HepG2 (cell line): ENCODE measurements around the gene MARCHF6. TPM values are rescaled to one million over a fixed set of nuclear protein-coding genes. Genes with fewer than 3 reads are reported as not detected.

Experiments used
- FOXK1 ChIP-seq: sonication (generic); formaldehyde crosslinking; IDR thresholded peaks from 2 replicates; pipeline ENCODE4 v1.4.0; 2020; ENCODE audit warnings: low read depth, missing genetic modification reagents, borderline replicate concordance
- FOXP4 ChIP-seq: sonication (generic); formaldehyde crosslinking; IDR thresholded peaks from 2 replicates; pipeline ENCODE4 v1.4.0; 2020; ENCODE audit warnings: missing genetic modification reagents
- HDAC1 ChIP-seq: sonication (generic); formaldehyde crosslinking; IDR thresholded peaks from 2 replicates; pipeline ENCODE4 v1.5.1; 2020; ENCODE audit warnings: mild to moderate bottlenecking, missing genetic modification reagents
- HDAC6 ChIP-seq: fragments of 200-600 bp; sonication (generic); IDR thresholded peaks from 2 replicates; pipeline ENCODE4 v1.7.0; 2017; ENCODE audit warnings: mild to moderate bottlenecking, antibody characterized with exemption, low read length, low read depth
- NR2F6 ChIP-seq, 2 experiments: IDR thresholded peaks; 2 replicates each; pipeline ENCODE4 v1.6.1; 2016; ENCODE audit warnings: antibody characterized with exemption in 1 of 2, mild to moderate bottlenecking in 1 of 2
- PATZ1 ChIP-seq: sonication (generic); formaldehyde crosslinking; IDR thresholded peaks from 2 replicates; pipeline ENCODE4 v1.4.0; 2020; ENCODE audit warnings: missing genetic modification reagents
- RFXAP ChIP-seq: sonication (generic); formaldehyde crosslinking; IDR thresholded peaks from 2 replicates; pipeline ENCODE4 v1.4.0; 2020; ENCODE audit warnings: missing genetic modification reagents, borderline replicate concordance
- SKIL ChIP-seq: sonication (generic); formaldehyde crosslinking; IDR thresholded peaks from 2 replicates; pipeline ENCODE4 v1.8.0; 2022; ENCODE audit warnings: missing genetic modification reagents, mild to moderate bottlenecking, moderate library complexity, borderline replicate concordance
- SP1 ChIP-seq, 2 experiments: fragments of 450-650 bp in 1 of 2; sonication (generic) in 1 of 2; formaldehyde crosslinking in 1 of 2; IDR thresholded peaks; 2 replicates each; pipeline versions ENCODE4 v1.4.0 to v1.6.1; 2016 to 2020; ENCODE audit warnings: missing genetic modification reagents in 1 of 2
- ZBTB7B ChIP-seq: sonication (generic); formaldehyde crosslinking; IDR thresholded peaks from 2 replicates; pipeline ENCODE4 v1.4.0; 2020; ENCODE audit warnings: missing genetic modification reagents
- ZGPAT ChIP-seq: IDR thresholded peaks from 2 replicates; pipeline ENCODE4 v1.6.1; 2016; ENCODE audit warnings: mild to moderate bottlenecking
- ZNF121 ChIP-seq: sonication (generic); formaldehyde crosslinking; IDR thresholded peaks from 2 replicates; pipeline ENCODE4 v1.5.0; 2020; ENCODE audit warnings: mild to moderate bottlenecking, missing genetic modification reagents
- ZNF326 ChIP-seq: sonication (generic); formaldehyde crosslinking; IDR thresholded peaks from 2 replicates; pipeline ENCODE4 v1.4.0; 2020; ENCODE audit warnings: missing genetic modification reagents, borderline replicate concordance
- ZNF879 ChIP-seq: sonication (generic); formaldehyde crosslinking; IDR thresholded peaks from 2 replicates; pipeline ENCODE4 v1.8.1; 2023; ENCODE audit warnings: missing genetic modification reagents
- polyA plus RNA-seq, 8 experiments: library from polyadenylated mRNA; depleted of rRNA in 3 of 8; stranded (reverse) in 7 of 8; unstranded in 1 of 8; fragments of >200 nt; fragmentation: Illumina TruSeq in 4 of 8; extraction: Trizol in 4 of 8; gene quantifications; 2 replicates each; pipeline versions ENCODE4 v1.2.1 to v1.2.3, GENCODE V29; 2011 to 2016; ENCODE audit warnings: low read depth in 4 of 8, missing spikeins in 1 of 8, mixed read lengths in 1 of 8; ENCODE audit not compliant: insufficient read depth in 1 of 8
- total RNA-seq, 5 experiments: library from RNA; depleted of rRNA; stranded (reverse); fragments of >200 nt; fragmentation: Illumina TruSeq; extraction: Trizol; gene quantifications; 2 replicates each; pipeline ENCODE4 v1.2.3, GENCODE V29; 2016; ENCODE audit warnings: low read depth in 1 of 5
- TF ChIP-seq, protein P1 (sequence below): sonication (generic); formaldehyde crosslinking; IDR thresholded peaks from 2 replicates; pipeline ENCODE4 v1.4.0; 2020; ENCODE audit warnings: missing genetic modification reagents

Gene MARCHF6
- total and polyA plus RNA-seq, 2 of the 13 experiments (the other 11 are each of a cell fraction or from before 2014, with no cell fraction given), result 48.6 to 107 TPM

DNA sequence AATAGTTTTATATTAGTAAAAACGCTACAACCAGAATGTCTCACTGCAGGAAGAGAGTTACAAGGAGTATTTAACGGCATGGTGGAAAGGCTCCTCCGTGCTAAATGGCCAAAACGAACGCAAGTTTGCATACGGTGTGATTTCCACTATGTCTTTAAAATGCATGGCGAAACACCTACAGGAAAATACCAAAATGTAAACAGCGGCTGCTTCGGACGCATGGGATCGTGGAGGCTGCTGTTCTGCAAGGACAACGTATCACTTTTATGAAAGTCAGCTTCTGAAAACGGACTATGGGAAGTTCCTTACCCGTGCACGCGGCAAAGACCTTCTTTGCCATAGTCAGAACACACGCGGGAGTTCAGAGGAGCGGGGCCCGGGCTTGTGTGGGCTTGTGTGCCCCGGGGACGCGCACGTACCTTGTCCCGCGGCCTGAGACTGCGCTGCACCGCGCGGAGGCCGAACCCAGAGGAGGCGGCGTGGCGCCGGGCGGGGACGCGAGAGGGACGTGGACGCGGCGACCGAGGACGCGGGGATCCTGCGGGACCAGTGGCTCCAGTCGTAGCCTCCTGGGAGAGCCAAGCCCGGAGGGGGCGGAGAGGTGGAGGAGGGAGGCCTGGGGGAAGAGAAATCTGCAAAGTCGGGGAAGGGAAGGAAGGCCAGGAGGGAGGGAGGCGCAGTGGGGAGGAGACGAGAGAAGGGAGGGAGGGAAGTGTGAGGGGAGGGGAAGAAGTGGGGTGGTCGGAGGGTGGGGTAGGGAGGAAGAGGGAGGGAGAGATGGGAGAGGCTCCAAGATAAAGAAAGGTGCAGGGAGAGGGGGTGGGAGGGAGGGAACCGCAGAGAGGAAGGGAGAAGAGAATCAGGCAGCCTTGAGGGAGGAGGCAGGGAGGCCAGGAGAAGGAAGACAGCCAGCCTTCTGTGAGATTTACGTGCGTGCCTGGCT is 46.0 kb upstream of the MARCHF6 start, which contains the start of gene CMBL (continued):
- TF ChIP-seq FOXP4 (CRISPR knock-in tag), result 0 out of 2 replicates have a peak, but pooled peaks have one; percentile 14
- 0 out of 2 replicates have a peak, but pooled peaks have one; percentile 24 for TF ChIP-seq PATZ1 (CRISPR knock-in tag)
- 0 out of 2 replicates have a peak, but pooled peaks have one; percentile 10 for TF ChIP-seq ZNF121 (CRISPR knock-in tag)
- no peak for TF ChIP-seq HDAC6
- no peak for TF ChIP-seq NR2F6 (IDR thresholded peaks at IDR 0.05)
- peak; percentile 15; the same call in 1 of the 2 replicates for TF ChIP-seq NR2F6 (CRISPR knock-in tag; IDR thresholded peaks at IDR 0.05)
- 0 out of 2 replicates have a peak, but pooled peaks have one; percentile 56 for TF ChIP-seq ZNF879 (CRISPR knock-in tag)
- TF ChIP-seq FOXK1 (CRISPR knock-in tag), result peak; percentile 22; the same call in 1 of the 2 replicates
- peak; percentile 74 for TF ChIP-seq HDAC1 (CRISPR knock-in tag)
- TF ChIP-seq, protein P1, sequence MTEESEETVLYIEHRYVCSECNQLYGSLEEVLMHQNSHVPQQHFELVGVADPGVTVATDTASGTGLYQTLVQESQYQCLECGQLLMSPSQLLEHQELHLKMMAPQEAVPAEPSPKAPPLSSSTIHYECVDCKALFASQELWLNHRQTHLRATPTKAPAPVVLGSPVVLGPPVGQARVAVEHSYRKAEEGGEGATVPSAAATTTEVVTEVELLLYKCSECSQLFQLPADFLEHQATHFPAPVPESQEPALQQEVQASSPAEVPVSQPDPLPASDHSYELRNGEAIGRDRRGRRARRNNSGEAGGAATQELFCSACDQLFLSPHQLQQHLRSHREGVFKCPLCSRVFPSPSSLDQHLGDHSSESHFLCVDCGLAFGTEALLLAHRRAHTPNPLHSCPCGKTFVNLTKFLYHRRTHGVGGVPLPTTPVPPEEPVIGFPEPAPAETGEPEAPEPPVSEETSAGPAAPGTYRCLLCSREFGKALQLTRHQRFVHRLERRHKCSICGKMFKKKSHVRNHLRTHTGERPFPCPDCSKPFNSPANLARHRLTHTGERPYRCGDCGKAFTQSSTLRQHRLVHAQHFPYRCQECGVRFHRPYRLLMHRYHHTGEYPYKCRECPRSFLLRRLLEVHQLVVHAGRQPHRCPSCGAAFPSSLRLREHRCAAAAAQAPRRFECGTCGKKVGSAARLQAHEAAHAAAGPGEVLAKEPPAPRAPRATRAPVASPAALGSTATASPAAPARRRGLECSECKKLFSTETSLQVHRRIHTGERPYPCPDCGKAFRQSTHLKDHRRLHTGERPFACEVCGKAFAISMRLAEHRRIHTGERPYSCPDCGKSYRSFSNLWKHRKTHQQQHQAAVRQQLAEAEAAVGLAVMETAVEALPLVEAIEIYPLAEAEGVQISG, result peak; percentile 48
- peak; percentile 54; the same call in 1 of the 2 replicates for TF ChIP-seq RFXAP (CRISPR knock-in tag)
- no peak for TF ChIP-seq SP1 (IDR thresholded peaks at IDR 0.05)
- TF ChIP-seq SP1 (CRISPR knock-in tag; IDR thresholded peaks at IDR 0.05), result 0 out of 2 replicates have a peak, but pooled peaks have one; percentile 17
- TF ChIP-seq ZGPAT (CRISPR knock-in tag), result peak; percentile 51; the same call in 1 of the 2 replicates
- 0 out of 2 replicates have a peak, but pooled peaks have one; percentile 17 for TF ChIP-seq SKIL (CRISPR knock-in tag)
- 0 out of 2 replicates have a peak, but pooled peaks have one; percentile 49 for TF ChIP-seq ZBTB7B (CRISPR knock-in tag)
- no peak for TF ChIP-seq ZNF326 (CRISPR knock-in tag)
